MM.1S (cell line): ENCODE results near the gene ROBO2.

Source experiments
- EZH2phosphoT487 ChIP-seq: fragments of 300-600 bp; sonication (generic); IDR thresholded peaks from 2 replicates; pipeline ENCODE4 v1.6.1; 2018; ENCODE audit warnings: antibody characterized with exemption, low read length
- TF ChIP-seq, protein P1 (sequence below): fragments of 300-600 bp; sonication (generic); IDR thresholded peaks from 2 replicates; pipeline ENCODE4 v1.5.1; 2016; ENCODE audit warnings: antibody characterized with exemption, low read length, mixed read lengths

DNA sequence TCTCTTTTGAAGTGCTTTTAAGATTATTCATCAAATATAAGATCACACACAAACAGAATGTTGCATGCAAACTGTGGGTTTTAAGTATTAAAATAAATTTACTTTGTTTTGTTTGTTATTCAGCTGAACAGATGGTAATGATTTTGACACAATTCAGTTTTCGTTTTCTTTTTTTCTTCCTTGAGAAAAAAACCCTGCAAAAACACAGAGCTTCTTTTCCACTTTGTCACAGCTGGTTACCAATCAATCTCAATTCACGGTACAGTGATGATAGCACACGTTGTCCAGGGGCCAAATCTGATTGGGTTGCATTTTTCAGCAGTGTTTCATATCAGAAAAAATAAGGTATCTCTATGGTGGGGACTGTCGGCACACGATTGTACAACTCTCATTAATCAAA lies 473.6 kb downstream of the ROBO2 start:
- TF ChIP-seq, protein P1, sequence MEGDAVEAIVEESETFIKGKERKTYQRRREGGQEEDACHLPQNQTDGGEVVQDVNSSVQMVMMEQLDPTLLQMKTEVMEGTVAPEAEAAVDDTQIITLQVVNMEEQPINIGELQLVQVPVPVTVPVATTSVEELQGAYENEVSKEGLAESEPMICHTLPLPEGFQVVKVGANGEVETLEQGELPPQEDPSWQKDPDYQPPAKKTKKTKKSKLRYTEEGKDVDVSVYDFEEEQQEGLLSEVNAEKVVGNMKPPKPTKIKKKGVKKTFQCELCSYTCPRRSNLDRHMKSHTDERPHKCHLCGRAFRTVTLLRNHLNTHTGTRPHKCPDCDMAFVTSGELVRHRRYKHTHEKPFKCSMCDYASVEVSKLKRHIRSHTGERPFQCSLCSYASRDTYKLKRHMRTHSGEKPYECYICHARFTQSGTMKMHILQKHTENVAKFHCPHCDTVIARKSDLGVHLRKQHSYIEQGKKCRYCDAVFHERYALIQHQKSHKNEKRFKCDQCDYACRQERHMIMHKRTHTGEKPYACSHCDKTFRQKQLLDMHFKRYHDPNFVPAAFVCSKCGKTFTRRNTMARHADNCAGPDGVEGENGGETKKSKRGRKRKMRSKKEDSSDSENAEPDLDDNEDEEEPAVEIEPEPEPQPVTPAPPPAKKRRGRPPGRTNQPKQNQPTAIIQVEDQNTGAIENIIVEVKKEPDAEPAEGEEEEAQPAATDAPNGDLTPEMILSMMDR: no peak
- TF ChIP-seq EZH2phosphoT487: no peak
